ENCODE data around the gene APOOL.

The APOOL gene

GRCh38 chrX:85109235-85109634 lies 105.6 kb downstream of the APOOL start:
- TF ChIP-seq CTCF (IDR thresholded peaks at IDR 0.05; ENCODE audit: insufficient read depth, low read length, poor library complexity, severe bottlenecking) (peak; percentile 32), EZH2phosphoT487 (conservative IDR thresholded peaks at IDR 0.05; ENCODE audit: low read length) (no peak)

GRCh38 chrX:85111347-85111746 lies 107.7 kb downstream of the APOOL start:
- Histone ChIP-seq H3K27ac (ENCODE audit: low read depth, low read length) (peak overlapping the region; percentile 69), H3K4me3 (ENCODE audit: insufficient read depth, low read length, poor library complexity, severe bottlenecking) (no peak overlapping the region), H3K79me2 (ENCODE audit: insufficient read depth, low read length) (no peaks in the 10 kb centered on the region), H3K4me2 (ENCODE audit: low read depth, low read length, poor library complexity, severe bottlenecking) (peak overlapping the region; percentile 42), H3K36me3 (ENCODE audit: low read length) (no peaks in the 10 kb centered on the region), H3K9me2 (replicated peaks; ENCODE audit: insufficient read depth, low read length) (no peaks in the 10 kb centered on the region), H3K9me3 (ENCODE audit: insufficient read depth, low read length) (no peaks in the 10 kb centered on the region), H2AFZ (ENCODE audit: low read depth, low read length, severe bottlenecking) (peak overlapping the region; percentile 80), H3K27me3 (ENCODE audit: low read length) (no peaks in the 10 kb centered on the region), H4K20me1 (ENCODE audit: low read depth, low read length) (no peaks in the 10 kb centered on the region), H3K9ac (ENCODE audit: low read length) (no peak overlapping the region), H3F3A (ENCODE audit: insufficient read depth) (peaks cover 3% of the 10 kb centered on the region; the same call in 1 of the 2 replicates)
- TF ChIP-seq EZH2phosphoT487 (conservative IDR thresholded peaks at IDR 0.05; ENCODE audit: low read length): no peak
- peak; percentile 41 for TF ChIP-seq CTCF (IDR thresholded peaks at IDR 0.05; ENCODE audit: insufficient read depth, low read length, poor library complexity, severe bottlenecking)

More at GRCh38 chrX:85109235-85109634, 105.6 kb downstream of the APOOL start:
- Histone ChIP-seq H3K9me3 (ENCODE audit: insufficient read depth, low read length) (no peaks in the 10 kb centered on the region), H2AFZ (ENCODE audit: low read depth, low read length, severe bottlenecking) (peak overlapping the region; percentile 41), H3K4me3 (ENCODE audit: insufficient read depth, low read length, poor library complexity, severe bottlenecking) (no peak overlapping the region), H4K20me1 (ENCODE audit: low read depth, low read length) (no peaks in the 10 kb centered on the region), H3K9me2 (replicated peaks; ENCODE audit: insufficient read depth, low read length) (no peaks in the 10 kb centered on the region), H3F3A (ENCODE audit: insufficient read depth) (peaks cover 3% of the 10 kb centered on the region; the same call in 1 of the 2 replicates), H3K4me2 (ENCODE audit: low read depth, low read length, poor library complexity, severe bottlenecking) (no peak overlapping the region), H3K9ac (ENCODE audit: low read length) (no peak overlapping the region), H3K79me2 (ENCODE audit: insufficient read depth, low read length) (no peaks in the 10 kb centered on the region), H3K27me3 (ENCODE audit: low read length) (no peaks in the 10 kb centered on the region), H3K27ac (ENCODE audit: low read depth, low read length) (no peak overlapping the region), H3K36me3 (ENCODE audit: low read length) (no peaks in the 10 kb centered on the region)

- no peak overlapping the region for H3K9ac ChIP-seq (ENCODE audit: low read length)
- no peaks in the 10 kb centered on the region for H3K27me3 ChIP-seq (ENCODE audit: low read length)
- no peaks in the 10 kb centered on the region for H3K36me3 ChIP-seq (ENCODE audit: low read length)
- no peaks in the 10 kb centered on the region for H3K9me2 ChIP-seq (replicated peaks; ENCODE audit: insufficient read depth, low read length)
- H3K4me2 ChIP-seq (ENCODE audit: low read depth, low read length, poor library complexity, severe bottlenecking): peak overlapping the region; percentile 7
- no peaks in the 10 kb centered on the region for H3K79me2 ChIP-seq (ENCODE audit: insufficient read depth, low read length)
- peaks cover 3% of the 10 kb centered on the region; the same call in 1 of the 2 replicates for H3F3A ChIP-seq (ENCODE audit: insufficient read depth)
- H3K9me3 ChIP-seq (ENCODE audit: insufficient read depth, low read length): no peaks in the 10 kb centered on the region
- H4K20me1 ChIP-seq (ENCODE audit: low read depth, low read length): no peaks in the 10 kb centered on the region
- peak overlapping the region; percentile 23; the same call in 1 of the 2 replicates for H3K27ac ChIP-seq (ENCODE audit: low read depth, low read length)
- no peak for TF ChIP-seq CTCF (IDR thresholded peaks at IDR 0.05; ENCODE audit: insufficient read depth, low read length, poor library complexity, severe bottlenecking)
- TF ChIP-seq EZH2phosphoT487 (conservative IDR thresholded peaks at IDR 0.05; ENCODE audit: low read length): no peak
- H2AFZ ChIP-seq (ENCODE audit: low read depth, low read length, severe bottlenecking): peak overlapping the region; percentile 26
- H3K4me3 ChIP-seq (ENCODE audit: insufficient read depth, low read length, poor library complexity, severe bottlenecking): no peak overlapping the region
These were observed 108.6 kb downstream of the APOOL start for GRCh38 chrX:85112293-85112692.

Measured in SU-DHL-6 (cell line).